GM12892 (cell line): Measurements from ENCODE around the gene OGDH.

ENCODE experiments used
- POLR2A ChIP-seq: IDR thresholded peaks from 2 replicates; pipeline ENCODE4 v1.6.1; 2011; ENCODE audit warnings: low read depth, low read length, control low read depth
- TAF1 ChIP-seq: IDR thresholded peaks from 2 replicates; pipeline ENCODE4 v1.6.1; 2011; ENCODE audit warnings: low read depth, mild to moderate bottlenecking, control low read depth, low read length, borderline replicate concordance

GRCh38 chr7:44606341-44607140 is at the start of gene OGDH:
- TF ChIP-seq POLR2A, result peak; percentile 92
- peak; percentile 40; the same call in 1 of the 2 replicates for TF ChIP-seq TAF1
